ENCODE measurements around the gene ZNF556. TPM values are rescaled to one million over a fixed set of nuclear protein-coding genes. Genes with fewer than 3 reads are reported as not detected.

ZNF556 gene
- total RNA-seq, 1 experiment from 2014 or later: not detected

DNA sequence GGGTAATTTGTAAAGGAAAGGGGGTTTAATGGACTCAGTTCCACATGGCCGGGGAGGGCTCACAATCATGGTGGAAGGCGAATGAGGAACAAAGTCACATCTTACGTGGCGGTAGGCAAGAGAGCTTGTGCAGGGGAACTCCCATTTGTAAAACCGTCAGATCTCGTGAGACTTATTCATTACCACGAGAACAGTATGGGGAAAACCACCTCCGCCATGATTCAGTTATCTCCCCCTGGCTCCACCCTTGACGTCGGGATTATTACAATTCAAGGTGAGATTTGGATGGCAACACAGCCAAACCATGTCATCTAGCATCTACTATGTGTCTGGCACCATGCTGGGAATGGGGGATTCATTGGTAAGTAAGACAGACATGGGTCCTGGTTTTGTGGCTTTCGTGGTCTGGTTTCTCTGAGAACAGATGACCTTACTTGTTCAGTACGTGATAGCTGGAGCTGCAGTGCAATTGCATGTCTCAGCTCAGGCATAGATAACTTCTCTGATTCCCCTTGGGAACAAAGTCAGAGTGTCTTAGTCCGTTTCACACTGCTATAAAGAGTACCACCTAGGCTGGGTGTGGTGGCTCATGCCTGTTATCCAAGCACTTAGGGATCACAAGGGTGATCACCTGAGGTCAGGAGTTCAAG, 39.2 kb upstream of the ZNF556 start:
- ChIA-PET POLR2A (no interaction called here), CTCF (no interaction called here)
- BruUV-seq (replicated peaks): no TSS peak
- intact Hi-C loops (cut with micrococcal nuclease; ENCODE audit: unreplicated experiment): no loop called here
- Histone ChIP-seq H3K36me3 (ENCODE audit: control insufficient read depth, insufficient read depth, low read length) (no peaks in the 10 kb centered on the region), H3K27ac (ENCODE audit: low read length) (no peak overlapping the region), H3K27me3 (ENCODE audit: control insufficient read depth, insufficient read depth, low read length) (no peaks in the 10 kb centered on the region), H3K4me3 (ENCODE audit: low read depth in 2 of 2, low read length in 2 of 2) (no peak overlapping the region), H3K9me3 (ENCODE audit: control insufficient read depth, insufficient read depth, low read depth, low read length) (no peaks in the 10 kb centered on the region; the same call in 1 of the 2 replicates), H3K4me1 (ENCODE audit: control insufficient read depth, insufficient read depth, low read length) (no peaks in the 10 kb centered on the region)
- in situ Hi-C loops (cut with HindIII; ENCODE audit: low pct_unique_long_range_greater_than_20kb, low sequenced_read_pairs): no loop called here
- TF ChIP-seq, protein P1, sequence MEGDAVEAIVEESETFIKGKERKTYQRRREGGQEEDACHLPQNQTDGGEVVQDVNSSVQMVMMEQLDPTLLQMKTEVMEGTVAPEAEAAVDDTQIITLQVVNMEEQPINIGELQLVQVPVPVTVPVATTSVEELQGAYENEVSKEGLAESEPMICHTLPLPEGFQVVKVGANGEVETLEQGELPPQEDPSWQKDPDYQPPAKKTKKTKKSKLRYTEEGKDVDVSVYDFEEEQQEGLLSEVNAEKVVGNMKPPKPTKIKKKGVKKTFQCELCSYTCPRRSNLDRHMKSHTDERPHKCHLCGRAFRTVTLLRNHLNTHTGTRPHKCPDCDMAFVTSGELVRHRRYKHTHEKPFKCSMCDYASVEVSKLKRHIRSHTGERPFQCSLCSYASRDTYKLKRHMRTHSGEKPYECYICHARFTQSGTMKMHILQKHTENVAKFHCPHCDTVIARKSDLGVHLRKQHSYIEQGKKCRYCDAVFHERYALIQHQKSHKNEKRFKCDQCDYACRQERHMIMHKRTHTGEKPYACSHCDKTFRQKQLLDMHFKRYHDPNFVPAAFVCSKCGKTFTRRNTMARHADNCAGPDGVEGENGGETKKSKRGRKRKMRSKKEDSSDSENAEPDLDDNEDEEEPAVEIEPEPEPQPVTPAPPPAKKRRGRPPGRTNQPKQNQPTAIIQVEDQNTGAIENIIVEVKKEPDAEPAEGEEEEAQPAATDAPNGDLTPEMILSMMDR (IDR thresholded peaks at IDR 0.05): no peak
- TF ChIP-seq TCF7L2 (IDR thresholded peaks at IDR 0.05; ENCODE audit: low read depth, low read length): no peak
- no peak for TF ChIP-seq POLR2AphosphoS5 (IDR thresholded peaks at IDR 0.05; ENCODE audit: low read depth, low read length)
- no peak for TF ChIP-seq SIN3A (IDR thresholded peaks at IDR 0.05; ENCODE audit: borderline replicate concordance, insufficient read depth, low read depth, low read length)
- no peak for TF ChIP-seq REST (IDR thresholded peaks at IDR 0.05; ENCODE audit: insufficient read depth in 1 of 2, low read depth in 2 of 2, low read length in 1 of 2)
- ATAC-seq (no peak), DNase-seq (ENCODE audit: low read depth, low spot score) (no peak)

- peaks cover 15% of the 10 kb centered on the region for H3K9me3 ChIP-seq (ENCODE audit: control insufficient read depth, insufficient read depth, low read depth, low read length)
- no peaks in the 10 kb centered on the region for H3K36me3 ChIP-seq (ENCODE audit: control insufficient read depth, insufficient read depth, low read length)
- DNase-seq (ENCODE audit: low read depth, low spot score) (no peak), ATAC-seq (no peak)
- ChIA-PET CTCF (no interaction called here), POLR2A (no interaction called here)
- in situ Hi-C loops (cut with HindIII; ENCODE audit: low pct_unique_long_range_greater_than_20kb, low sequenced_read_pairs): no loop called here
- no TSS peak for BruUV-seq (replicated peaks)
- H3K4me3 ChIP-seq (ENCODE audit: low read depth in 2 of 2, low read length in 2 of 2): no peak overlapping the region
- no peak overlapping the region for H3K27ac ChIP-seq (ENCODE audit: low read length)
- H3K4me1 ChIP-seq (ENCODE audit: control insufficient read depth, insufficient read depth, low read length): no peaks in the 10 kb centered on the region
- TF ChIP-seq, protein P1 (IDR thresholded peaks at IDR 0.05): no peak
- TF ChIP-seq TCF7L2 (IDR thresholded peaks at IDR 0.05; ENCODE audit: low read depth, low read length): no peak
- no peak for TF ChIP-seq POLR2AphosphoS5 (IDR thresholded peaks at IDR 0.05; ENCODE audit: low read depth, low read length)
- no peaks in the 10 kb centered on the region for H3K27me3 ChIP-seq (ENCODE audit: control insufficient read depth, insufficient read depth, low read length)
- intact Hi-C loops (cut with micrococcal nuclease; ENCODE audit: unreplicated experiment): no loop called here
These were observed 32.8 kb upstream of the ZNF556 start for GRCh38 chr19:2834294-2834871.

Data from Panc1 (cell line).